HepG2 (cell line): Measurements from ENCODE around the gene FAM83C. TPM values are rescaled to one million over a fixed set of nuclear protein-coding genes. Genes with fewer than 3 reads are reported as not detected.
A peak's percentile ranks its signal among the peaks of the same experiment; 100 is the strongest.

Experiments used
- BHLHE40 ChIP-seq: IDR thresholded peaks from 2 replicates; pipeline ENCODE4 v1.6.1; 2011; ENCODE audit warnings: low read length, improper control_type of control experiment
- GATAD1 ChIP-seq: IDR thresholded peaks from 2 replicates; pipeline ENCODE4 v1.6.1; 2016; ENCODE audit warnings: missing genetic modification reagents, missing compliant biosample characterization
- HNF4A ChIP-seq: sonication (generic); formaldehyde crosslinking; IDR thresholded peaks from 2 replicates; pipeline ENCODE4 v1.4.0; 2020; ENCODE audit warnings: missing genetic modification reagents
- HNRNPH1 ChIP-seq: fragments of 200-400 bp; formaldehyde crosslinking; optimal IDR thresholded peaks from 2 replicates; pipeline ENCODE3; 2017; ENCODE audit warnings: mild to moderate bottlenecking, low read depth, low read length
- KAT8 ChIP-seq: IDR thresholded peaks from 2 replicates; pipeline ENCODE4 v1.6.1; 2016; ENCODE audit warnings: missing genetic modification reagents, missing compliant biosample characterization
- KDM1A ChIP-seq: IDR thresholded peaks from 2 replicates; pipeline ENCODE4 v1.6.1; 2016; ENCODE audit warnings: missing compliant biosample characterization
- MIER3 ChIP-seq: IDR thresholded peaks from 2 replicates; pipeline ENCODE4 v1.6.1; 2016; ENCODE audit warnings: missing compliant biosample characterization, borderline replicate concordance
- MIXL1 ChIP-seq: IDR thresholded peaks from 2 replicates; pipeline ENCODE4 v1.6.1; 2016
- PATZ1 ChIP-seq: sonication (generic); formaldehyde crosslinking; IDR thresholded peaks from 2 replicates; pipeline ENCODE4 v1.4.0; 2020; ENCODE audit warnings: missing genetic modification reagents
- RFXANK ChIP-seq: IDR thresholded peaks from 2 replicates; pipeline ENCODE4 v1.6.1; 2016
- RORA ChIP-seq: sonication (generic); formaldehyde crosslinking; IDR thresholded peaks from 2 replicates; pipeline ENCODE4 v1.5.0; 2020; ENCODE audit warnings: mild to moderate bottlenecking, missing genetic modification reagents, moderate library complexity
- SIN3B ChIP-seq: fragments of 150-350 bp; IDR thresholded peaks from 2 replicates; pipeline ENCODE4 v1.6.1; 2014; ENCODE audit warnings: low read length
- ZBTB1 ChIP-seq: sonication (generic); formaldehyde crosslinking; IDR thresholded peaks from 2 replicates; pipeline ENCODE4 v1.4.0; 2020; ENCODE audit warnings: missing genetic modification reagents, borderline replicate concordance
- ZNF224 ChIP-seq: sonication (generic); formaldehyde crosslinking; IDR thresholded peaks from 2 replicates; pipeline ENCODE4 v1.5.0; 2020; ENCODE audit warnings: mild to moderate bottlenecking, missing genetic modification reagents
- ZNF30 ChIP-seq: sonication (generic); formaldehyde crosslinking; IDR thresholded peaks from 2 replicates; pipeline ENCODE4 v1.5.0; 2020; ENCODE audit warnings: mild to moderate bottlenecking, missing genetic modification reagents
- ZNF460 ChIP-seq: sonication (generic); formaldehyde crosslinking; IDR thresholded peaks from 2 replicates; pipeline ENCODE4 v1.5.1; 2020; ENCODE audit warnings: missing genetic modification reagents, mild to moderate bottlenecking, borderline replicate concordance
- ZNF629 ChIP-seq: sonication (generic); formaldehyde crosslinking; conservative IDR thresholded peaks from 2 replicates; pipeline ENCODE4 v1.5.0; 2020; ENCODE audit warnings: missing genetic modification reagents
- ZNF691 ChIP-seq: sonication (generic); formaldehyde crosslinking; IDR thresholded peaks from 2 replicates; pipeline ENCODE4 v1.4.0; 2020; ENCODE audit warnings: missing genetic modification reagents, low read depth, mild to moderate bottlenecking, borderline replicate concordance
- ZNF772 ChIP-seq: sonication (generic); formaldehyde crosslinking; IDR thresholded peaks from 2 replicates; pipeline ENCODE4 v1.5.0; 2020; ENCODE audit warnings: mild to moderate bottlenecking, missing genetic modification reagents
- ZNF788 ChIP-seq: sonication (generic); formaldehyde crosslinking; IDR thresholded peaks from 2 replicates; pipeline ENCODE4 v1.5.0; 2020; ENCODE audit warnings: mild to moderate bottlenecking, missing genetic modification reagents, borderline replicate concordance
- polyA plus RNA-seq, 8 experiments: library from polyadenylated mRNA; depleted of rRNA in 3 of 8; stranded (reverse) in 7 of 8; unstranded in 1 of 8; fragments of >200 nt; fragmentation: Illumina TruSeq in 4 of 8; extraction: Trizol in 4 of 8; gene quantifications; 2 replicates each; pipeline versions ENCODE4 v1.2.1 to v1.2.3, GENCODE V29; 2011 to 2016; ENCODE audit warnings: low read depth in 4 of 8, missing spikeins in 1 of 8, mixed read lengths in 1 of 8; ENCODE audit not compliant: insufficient read depth in 1 of 8
- total RNA-seq, 5 experiments: library from RNA; depleted of rRNA; stranded (reverse); fragments of >200 nt; fragmentation: Illumina TruSeq; extraction: Trizol; gene quantifications; 2 replicates each; pipeline ENCODE4 v1.2.3, GENCODE V29; 2016; ENCODE audit warnings: low read depth in 1 of 5
- TF ChIP-seq, protein P1 (sequence below): sonication (generic); formaldehyde crosslinking; IDR thresholded peaks from 2 replicates; pipeline ENCODE4 v1.5.1; 2020; ENCODE audit warnings: mild to moderate bottlenecking, missing genetic modification reagents, moderate library complexity
- TF ChIP-seq, protein P2 (sequence below): sonication (generic); formaldehyde crosslinking; IDR thresholded peaks from 2 replicates; pipeline ENCODE4 v1.9.0; 2022; ENCODE audit warnings: missing genetic modification reagents, mild to moderate bottlenecking, borderline replicate concordance

Gene FAM83C
- total and polyA plus RNA-seq, 2 of the 13 experiments (the other 11 are each of a cell fraction or from before 2014, with no cell fraction given), result 0.04 TPM; not detected in 1

GRCh38 chr20:35269055-35269781, 23.0 kb downstream of the FAM83C start (continued):
- TF ChIP-seq, protein P1, sequence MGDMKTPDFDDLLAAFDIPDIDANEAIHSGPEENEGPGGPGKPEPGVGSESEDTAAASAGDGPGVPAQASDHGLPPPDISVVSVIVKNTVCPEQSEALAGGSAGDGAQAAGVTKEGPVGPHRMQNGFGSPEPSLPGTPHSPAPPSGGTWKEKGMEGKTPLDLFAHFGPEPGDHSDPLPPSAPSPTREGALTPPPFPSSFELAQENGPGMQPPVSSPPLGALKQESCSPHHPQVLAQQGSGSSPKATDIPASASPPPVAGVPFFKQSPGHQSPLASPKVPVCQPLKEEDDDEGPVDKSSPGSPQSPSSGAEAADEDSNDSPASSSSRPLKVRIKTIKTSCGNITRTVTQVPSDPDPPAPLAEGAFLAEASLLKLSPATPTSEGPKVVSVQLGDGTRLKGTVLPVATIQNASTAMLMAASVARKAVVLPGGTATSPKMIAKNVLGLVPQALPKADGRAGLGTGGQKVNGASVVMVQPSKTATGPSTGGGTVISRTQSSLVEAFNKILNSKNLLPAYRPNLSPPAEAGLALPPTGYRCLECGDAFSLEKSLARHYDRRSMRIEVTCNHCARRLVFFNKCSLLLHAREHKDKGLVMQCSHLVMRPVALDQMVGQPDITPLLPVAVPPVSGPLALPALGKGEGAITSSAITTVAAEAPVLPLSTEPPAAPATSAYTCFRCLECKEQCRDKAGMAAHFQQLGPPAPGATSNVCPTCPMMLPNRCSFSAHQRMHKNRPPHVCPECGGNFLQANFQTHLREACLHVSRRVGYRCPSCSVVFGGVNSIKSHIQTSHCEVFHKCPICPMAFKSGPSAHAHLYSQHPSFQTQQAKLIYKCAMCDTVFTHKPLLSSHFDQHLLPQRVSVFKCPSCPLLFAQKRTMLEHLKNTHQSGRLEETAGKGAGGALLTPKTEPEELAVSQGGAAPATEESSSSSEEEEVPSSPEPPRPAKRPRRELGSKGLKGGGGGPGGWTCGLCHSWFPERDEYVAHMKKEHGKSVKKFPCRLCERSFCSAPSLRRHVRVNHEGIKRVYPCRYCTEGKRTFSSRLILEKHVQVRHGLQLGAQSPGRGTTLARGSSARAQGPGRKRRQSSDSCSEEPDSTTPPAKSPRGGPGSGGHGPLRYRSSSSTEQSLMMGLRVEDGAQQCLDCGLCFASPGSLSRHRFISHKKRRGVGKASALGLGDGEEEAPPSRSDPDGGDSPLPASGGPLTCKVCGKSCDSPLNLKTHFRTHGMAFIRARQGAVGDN (CRISPR knock-in tag), result peak; percentile 88
- TF ChIP-seq PATZ1 (CRISPR knock-in tag) (0 out of 2 replicates have a peak, but pooled peaks have one; percentile 25), HNF4A (CRISPR knock-in tag) (peak; percentile 68), ZNF30 (CRISPR knock-in tag) (no peak), KDM1A (CRISPR knock-in tag) (peak; percentile 70; the same call in 1 of the 2 replicates), BHLHE40 (peak; percentile 62; the same call in 1 of the 2 replicates), KAT8 (CRISPR knock-in tag) (peak; percentile 43; the same call in 1 of the 2 replicates), MIER3 (CRISPR knock-in tag) (0 out of 2 replicates have a peak, but pooled peaks have one; percentile 40), ZNF691 (CRISPR knock-in tag) (peak; percentile 63; the same call in 1 of the 2 replicates), ZNF629 (0 out of 2 replicates have a peak, but pooled peaks have one; percentile 25), ZNF224 (no peak), MIXL1 (CRISPR knock-in tag) (peak; percentile 74), SIN3B (no peak), HNRNPH1 (no peak), ZBTB1 (no peak), ZNF460 (CRISPR knock-in tag) (no peak), GATAD1 (CRISPR knock-in tag) (0 out of 2 replicates have a peak, but pooled peaks have one; percentile 51), ZNF772 (CRISPR knock-in tag) (no peak), ZNF788 (CRISPR knock-in tag) (peak; percentile 56; the same call in 1 of the 2 replicates), RFXANK (CRISPR knock-in tag) (no peak), RORA (CRISPR knock-in tag) (no peak)
- TF ChIP-seq, protein P2, sequence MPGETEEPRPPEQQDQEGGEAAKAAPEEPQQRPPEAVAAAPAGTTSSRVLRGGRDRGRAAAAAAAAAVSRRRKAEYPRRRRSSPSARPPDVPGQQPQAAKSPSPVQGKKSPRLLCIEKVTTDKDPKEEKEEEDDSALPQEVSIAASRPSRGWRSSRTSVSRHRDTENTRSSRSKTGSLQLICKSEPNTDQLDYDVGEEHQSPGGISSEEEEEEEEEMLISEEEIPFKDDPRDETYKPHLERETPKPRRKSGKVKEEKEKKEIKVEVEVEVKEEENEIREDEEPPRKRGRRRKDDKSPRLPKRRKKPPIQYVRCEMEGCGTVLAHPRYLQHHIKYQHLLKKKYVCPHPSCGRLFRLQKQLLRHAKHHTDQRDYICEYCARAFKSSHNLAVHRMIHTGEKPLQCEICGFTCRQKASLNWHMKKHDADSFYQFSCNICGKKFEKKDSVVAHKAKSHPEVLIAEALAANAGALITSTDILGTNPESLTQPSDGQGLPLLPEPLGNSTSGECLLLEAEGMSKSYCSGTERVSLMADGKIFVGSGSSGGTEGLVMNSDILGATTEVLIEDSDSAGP, result peak; percentile 84
